ENCODE data around the gene ZNF618. TPM values are rescaled to one million over a fixed set of nuclear protein-coding genes. Genes with fewer than 3 reads are reported as not detected.
A peak's percentile ranks its signal among the peaks of the same experiment; 100 is the strongest.

The ZNF618 gene
- total RNA-seq, 2 donors from 2014 or later, result 16.6 to 24.9 TPM

GRCh38 chr9:113886933-113887332, 10.8 kb downstream of the ZNF618 start:
- Histone ChIP-seq H3K4me1 (ENCODE audit: control insufficient read depth in 1 of 2, low read depth in 2 of 2) (peaks cover 9 to 64% of the 10 kb centered on the region in 2 donors), H3K9me3 (peaks cover 5% of the 10 kb centered on the region), H3K27me3 (replicated peaks; ENCODE audit: insufficient read depth) (no peaks in the 10 kb centered on the region), H3K36me3 (no peaks in the 10 kb centered on the region), H3K27ac (no peak overlapping the region), H3K4me3 (peak overlapping the region; percentile 8)
- no peak for DNase-seq (ENCODE audit: low spot score)
- TF ChIP-seq CTCF (IDR thresholded peaks at IDR 0.05), result no peak
- ATAC-seq (ENCODE audit: insufficient number of reproducible peaks, low FRiP score, low read depth), result no peak

- H3K27ac ChIP-seq, result no peak overlapping the region
Measured at GRCh38 chr9:113887436-113887835, 11.3 kb downstream of the ZNF618 start.

GRCh38 chr9:113888336-113888735, 12.2 kb downstream of the ZNF618 start:
- no peak overlapping the region for H3K4me3 ChIP-seq
- no peak overlapping the region for H3K27ac ChIP-seq
- peaks cover 5% of the 10 kb centered on the region for H3K9me3 ChIP-seq
- ATAC-seq (ENCODE audit: insufficient number of reproducible peaks, low FRiP score, low read depth) (no peak), DNase-seq (ENCODE audit: low spot score) (no peak)
- no peaks in the 10 kb centered on the region for H3K36me3 ChIP-seq
- no peaks in the 10 kb centered on the region for H3K27me3 ChIP-seq (replicated peaks; ENCODE audit: insufficient read depth)
- H3K4me1 ChIP-seq (ENCODE audit: control insufficient read depth in 1 of 2, low read depth in 2 of 2), result peaks cover 7 to 50% of the 10 kb centered on the region in 2 donors
- no peak for TF ChIP-seq CTCF (IDR thresholded peaks at IDR 0.05)

More at GRCh38 chr9:113887436-113887835, 11.3 kb downstream of the ZNF618 start:
- no peaks in the 10 kb centered on the region for H3K36me3 ChIP-seq
- H3K27me3 ChIP-seq (replicated peaks; ENCODE audit: insufficient read depth), result no peaks in the 10 kb centered on the region
- no peak for TF ChIP-seq CTCF (IDR thresholded peaks at IDR 0.05)
- ATAC-seq (ENCODE audit: insufficient number of reproducible peaks, low FRiP score, low read depth) (no peak), DNase-seq (ENCODE audit: low spot score) (no peak)
- peak overlapping the region; percentile 8 for H3K4me3 ChIP-seq
- H3K9me3 ChIP-seq, result peaks cover 5% of the 10 kb centered on the region
- peaks cover 9 to 58% of the 10 kb centered on the region in 2 donors for H3K4me1 ChIP-seq (ENCODE audit: control insufficient read depth in 1 of 2, low read depth in 2 of 2)

- no peak overlapping the region for H3K27ac ChIP-seq
- H3K36me3 ChIP-seq, result no peaks in the 10 kb centered on the region
- H3K27me3 ChIP-seq (replicated peaks; ENCODE audit: insufficient read depth), result no peaks in the 10 kb centered on the region
- TF ChIP-seq CTCF (IDR thresholded peaks at IDR 0.05), result no peak
- peaks cover 7 to 48% of the 10 kb centered on the region in 2 donors for H3K4me1 ChIP-seq (ENCODE audit: control insufficient read depth in 1 of 2, low read depth in 2 of 2)
- H3K9me3 ChIP-seq, result peaks cover 5% of the 10 kb centered on the region
- DNase-seq (ENCODE audit: low spot score) (no peak), ATAC-seq (ENCODE audit: insufficient number of reproducible peaks, low FRiP score, low read depth) (no peak)
- no peak overlapping the region for H3K4me3 ChIP-seq
Measured at GRCh38 chr9:113888976-113889375, 12.9 kb downstream of the ZNF618 start.

- H3K36me3 ChIP-seq, result no peaks in the 10 kb centered on the region
- ATAC-seq (ENCODE audit: insufficient number of reproducible peaks, low FRiP score, low read depth) (no peak), DNase-seq (ENCODE audit: low spot score) (no peak)
- no peaks in the 10 kb centered on the region for H3K27me3 ChIP-seq (replicated peaks; ENCODE audit: insufficient read depth)
- no peak overlapping the region for H3K27ac ChIP-seq
- peaks cover 6 to 32% of the 10 kb centered on the region in 2 donors for H3K4me1 ChIP-seq (ENCODE audit: control insufficient read depth in 1 of 2, low read depth in 2 of 2)
- no peak for TF ChIP-seq CTCF (IDR thresholded peaks at IDR 0.05)
- no peak overlapping the region for H3K4me3 ChIP-seq
- H3K9me3 ChIP-seq, result peaks cover 5% of the 10 kb centered on the region
Measured at GRCh38 chr9:113890704-113891103, 14.6 kb downstream of the ZNF618 start.

Measured in thoracic aorta (tissue), 2 donors.